H1 (cell line): ENCODE measurements around the gene TARDBP. TPM values are rescaled to one million over a fixed set of nuclear protein-coding genes. Genes with fewer than 3 reads are reported as not detected.

ENCODE experiments used
- CTCF ChIA-PET: fragments of 300-600 bp; sonication (Branson Sonifier 250); formaldehyde crosslinking; loops from one replicate; lab custom pipeline; 2021; ENCODE audit not compliant: partially characterized antibody; lab: Charles Lee
- POLR2A ChIA-PET: fragments of 300-600 bp; sonication (Branson Sonifier 250); formaldehyde crosslinking; loops from one replicate; lab custom pipeline; 2021; ENCODE audit warnings: inconsistent platforms; ENCODE audit not compliant: partially characterized antibody; lab: Charles Lee
- DNase-seq, 2 experiments: peaks; one replicate each; pipeline versions ENCODE4 v3.0.0 to v3.0.0-alpha.2; 2010 to 2022; ENCODE audit warnings: low spot score in 2 of 2, low read depth in 1 of 2, mixed read lengths in 1 of 2
- FAIRE-seq: peaks from 2 replicates; lab custom pipeline; 2011; peaks lifted over from hg19 to GRCh38; lab: Jason Lieb, UNC
- H2AFZ ChIP-seq: 2 replicates; pipeline ENCODE4 v1.8.1; 2012; ENCODE audit warnings: low read length, inconsistent platforms
- H2AK5ac ChIP-seq: 2 replicates; pipeline ENCODE4 v1.6.1; 2013; ENCODE audit warnings: low read depth, low read length
- H2BK120ac ChIP-seq: replicated peaks from 2 replicates; pipeline ENCODE3; 2013; ENCODE audit warnings: low read depth, low read length, inconsistent platforms
- H2BK12ac ChIP-seq: 2 replicates; pipeline ENCODE4 v1.6.1; 2013; ENCODE audit warnings: low read depth, low read length
- H2BK15ac ChIP-seq: 2 replicates; pipeline ENCODE4 v1.6.1; 2013; ENCODE audit warnings: low read length
- H2BK20ac ChIP-seq: 2 replicates; pipeline ENCODE4 v1.6.1; 2013; ENCODE audit warnings: low read length
- H2BK5ac ChIP-seq: 2 replicates; pipeline ENCODE4 v1.6.1; 2013; ENCODE audit warnings: low read depth, low read length
- H3K14ac ChIP-seq: 2 replicates; pipeline ENCODE4 v1.6.1; 2013; ENCODE audit warnings: inconsistent platforms; ENCODE audit not compliant: insufficient read length
- H3K18ac ChIP-seq: 2 replicates; pipeline ENCODE4 v1.6.1; 2013; ENCODE audit warnings: low read length; ENCODE audit errors: extremely low read depth
- H3K23ac ChIP-seq: 2 replicates; pipeline ENCODE4 v1.6.1; 2013; ENCODE audit warnings: inconsistent platforms; ENCODE audit not compliant: insufficient read length
- H3K23me2 ChIP-seq: 2 replicates; pipeline ENCODE4 v1.6.1; 2013; ENCODE audit warnings: low read depth, low read length
- H3K27ac ChIP-seq: 2 replicates; pipeline ENCODE4 v1.6.1; 2011; ENCODE audit warnings: low read depth, low read length, inconsistent platforms
- H3K27me3 ChIP-seq, 4 experiments: replicated peaks in 1 of 4; 1 replicate in 1 of 4; 2 replicates in 3 of 4; pipeline versions ENCODE4 v1.6.1 to v1.8.1; 2011 to 2013; ENCODE audit warnings: low read length in 3 of 4, mild to moderate bottlenecking in 3 of 4, inconsistent platforms in 2 of 4, mixed read lengths in 2 of 4, moderate library complexity in 1 of 4; ENCODE audit not compliant: control insufficient read depth in 3 of 4, insufficient read depth in 3 of 4; ENCODE audit errors: extremely low read depth in 1 of 4
- H3K36me3 ChIP-seq, 4 experiments: 2 replicates each; pipeline versions ENCODE4 v1.6.1 to v1.8.1; 2011 to 2013; ENCODE audit warnings: mild to moderate bottlenecking in 4 of 4, low read length in 3 of 4, moderate library complexity in 2 of 4, control low read depth in 1 of 4, inconsistent platforms in 1 of 4; ENCODE audit not compliant: insufficient read depth in 4 of 4, control insufficient read depth in 2 of 4
- H3K4ac ChIP-seq: replicated peaks from 2 replicates; pipeline ENCODE3; 2013; ENCODE audit warnings: low read length, low read depth, mixed read lengths, inconsistent platforms; ENCODE audit not compliant: insufficient read length
- H3K4me1 ChIP-seq, 4 experiments: replicated peaks in 1 of 4; 1 replicate in 1 of 4; 2 replicates in 3 of 4; pipeline versions ENCODE4 v1.6.1 to v1.8.1; 2011 to 2013; ENCODE audit warnings: low read length in 3 of 4, inconsistent platforms in 2 of 4, mixed read lengths in 1 of 4; ENCODE audit not compliant: insufficient read depth in 4 of 4, control insufficient read depth in 3 of 4
- H3K4me2 ChIP-seq, 2 experiments: 2 replicates each; pipeline versions ENCODE4 v1.6.1 to v1.8.1; 2011 to 2013; ENCODE audit warnings: low read depth in 2 of 2, low read length in 2 of 2, control low read depth in 1 of 2, inconsistent platforms in 1 of 2, mild to moderate bottlenecking in 1 of 2; ENCODE audit not compliant: insufficient read depth in 1 of 2
- H3K4me3 ChIP-seq, 4 experiments: fragments of 200-600, 300-600 bp in 1 of 4; sonication (generic), shearing (Covaris generic), sonication (Bioruptor Twin) in 1 of 4; 2 replicates each; pipeline versions ENCODE4 v1.5.1 to v1.8.1; 2011 to 2016; ENCODE audit warnings: low read length in 4 of 4, low read depth in 3 of 4, control low read depth in 2 of 4, inconsistent platforms in 2 of 4, mild to moderate bottlenecking in 2 of 4, mixed read lengths in 1 of 4, moderate library complexity in 1 of 4; ENCODE audit not compliant: insufficient read depth in 2 of 4; ENCODE audit errors: extremely low read depth in 1 of 4
- H3K56ac ChIP-seq: replicated peaks from 2 replicates; pipeline ENCODE3; 2013; ENCODE audit warnings: low read depth, mild to moderate bottlenecking, mixed read lengths, low read length, inconsistent platforms; ENCODE audit not compliant: insufficient read length
- H3K79me1 ChIP-seq: 2 replicates; pipeline ENCODE4 v1.6.1; 2013; ENCODE audit warnings: low read depth, low read length, control low read depth
- H3K79me2 ChIP-seq, 2 experiments: 2 replicates each; pipeline versions ENCODE4 v1.6.1 to v1.8.1; 2012 to 2013; ENCODE audit warnings: low read length in 2 of 2, mild to moderate bottlenecking in 2 of 2, inconsistent platforms in 1 of 2; ENCODE audit not compliant: insufficient read depth in 2 of 2, control insufficient read depth in 1 of 2
- H3K9ac ChIP-seq, 4 experiments: replicated peaks in 1 of 4; 1 replicate in 1 of 4; 2 replicates in 3 of 4; pipeline versions ENCODE4 v1.6.1 to v1.8.1; 2011 to 2013; ENCODE audit warnings: low read depth in 3 of 4, low read length in 3 of 4, control low read depth in 2 of 4, mild to moderate bottlenecking in 2 of 4, moderate library complexity in 2 of 4, inconsistent platforms in 1 of 4; ENCODE audit errors: extremely low read depth in 1 of 4
- H3K9me3 ChIP-seq, 2 experiments: 2 replicates each; pipeline versions ENCODE4 v1.6.1 to v1.8.1; 2012 to 2013; ENCODE audit warnings: mild to moderate bottlenecking in 2 of 2, moderate library complexity in 2 of 2, control low read depth in 1 of 2, inconsistent platforms in 1 of 2, low read depth in 1 of 2, low read length in 1 of 2, mixed read lengths in 1 of 2; ENCODE audit not compliant: insufficient read depth in 2 of 2
- H4K20me1 ChIP-seq, 2 experiments: replicated peaks in 1 of 2; 2 replicates each; pipeline versions ENCODE3 to v1.8.1; 2011 to 2013; ENCODE audit warnings: inconsistent platforms in 2 of 2, low read length in 2 of 2, mild to moderate bottlenecking in 1 of 2; ENCODE audit not compliant: insufficient read depth in 2 of 2, control insufficient read depth in 1 of 2
- H4K5ac ChIP-seq: 2 replicates; pipeline ENCODE4 v1.6.1; 2013; ENCODE audit warnings: low read length, low read depth, mixed read lengths, inconsistent platforms; ENCODE audit not compliant: insufficient read length
- H4K8ac ChIP-seq: 2 replicates; pipeline ENCODE4 v1.8.0; 2013; ENCODE audit warnings: mild to moderate bottlenecking, moderate library complexity, low read length, inconsistent platforms; ENCODE audit not compliant: insufficient read depth; ENCODE audit errors: extremely low read depth
- H4K91ac ChIP-seq: replicated peaks from 2 replicates; pipeline ENCODE3; 2013; ENCODE audit warnings: low read length, mixed read lengths, inconsistent platforms; ENCODE audit not compliant: insufficient read length
- ASH2L ChIP-seq: fragments of 200-600, 300-600 bp; sonication (generic); IDR thresholded peaks from one replicate; pipeline ENCODE4 v1.7.1; 2017; ENCODE audit warnings: low read length
- CREB1 ChIP-seq: IDR thresholded peaks from 2 replicates; pipeline ENCODE4 v1.6.1; 2012; ENCODE audit warnings: inconsistent platforms
- CTBP2 ChIP-seq: IDR thresholded peaks from 2 replicates; pipeline ENCODE4 v1.7.0; 2011; ENCODE audit warnings: borderline replicate concordance, mild to moderate bottlenecking, moderate library complexity, mixed read lengths, low read length; ENCODE audit not compliant: insufficient read depth, insufficient read length
- CTCF ChIP-seq, 3 experiments: IDR thresholded peaks; 1 replicate in 2 of 3; 2 replicates in 1 of 3; pipeline versions ENCODE4 v1.5.1 to v1.6.1; 2011; ENCODE audit warnings: low read length in 3 of 3, mild to moderate bottlenecking in 3 of 3, inconsistent platforms in 2 of 3, low read depth in 1 of 3, moderate library complexity in 1 of 3; ENCODE audit not compliant: insufficient read depth in 1 of 3; ENCODE audit errors: control extremely low read depth in 1 of 3
- EP300 ChIP-seq, 2 experiments: IDR thresholded peaks; 1 replicate in 1 of 2; 2 replicates in 1 of 2; pipeline ENCODE4 v1.6.1; 2011 to 2012; ENCODE audit warnings: low read depth in 2 of 2, low read length in 2 of 2, mild to moderate bottlenecking in 2 of 2, borderline replicate concordance in 1 of 2, inconsistent platforms in 1 of 2, moderate library complexity in 1 of 2
- JUN ChIP-seq: IDR thresholded peaks from 2 replicates; pipeline ENCODE4 v1.6.1; 2011; ENCODE audit warnings: low read depth, mild to moderate bottlenecking, improper control_type of control experiment, low read length
- PHF8 ChIP-seq: fragments of 200-600 bp; sonication (generic); conservative IDR thresholded peaks from 2 replicates; pipeline ENCODE4 v1.7.1; 2012; ENCODE audit warnings: low read depth, mild to moderate bottlenecking, inconsistent platforms, low read length, moderate library complexity
- TAF1 ChIP-seq: IDR thresholded peaks from 2 replicates; pipeline ENCODE4 v1.6.1; 2011; ENCODE audit warnings: mild to moderate bottlenecking, low read depth, low read length
- TBP ChIP-seq: IDR thresholded peaks from 2 replicates; pipeline ENCODE4 v1.6.1; 2011; ENCODE audit warnings: low read depth, low read length, improper control_type of control experiment
- WGBS, 2 experiments: shearing (Covaris generic) in 1 of 2; methylation state at CpG; one replicate each; pipeline versions ENCODE4 v1.1.6 to v1.1.7; 2013 to 2015; ENCODE audit warnings: low lambda C conversion rate in 2 of 2, mixed read lengths in 2 of 2, inconsistent platforms in 1 of 2, low coverage in 1 of 2, missing lambda C conversion rate in 1 of 2; ENCODE audit not compliant: insufficient replicate concordance in 2 of 2, insufficient coverage in 1 of 2, insufficient read length in 1 of 2; ENCODE audit errors: extremely low coverage in 1 of 2, missing lambda C conversion rate in 1 of 2; 5-methylcytosine and 5-hydroxymethylcytosine counted together
- polyA plus RNA-seq, 7 experiments: library from polyadenylated mRNA; depleted of rRNA in 3 of 7; stranded (reverse) in 5 of 7; unstranded in 2 of 7; fragments of >200 nt in 5 of 7; fragments of 200-250 nt in 2 of 7; gene quantifications; 1 replicate in 5 of 7; 2 replicates in 1 of 7; 4 replicates in 1 of 7; pipeline versions ENCODE4 v1.2.1 to v1.2.3, GENCODE V29; 2011 to 2013; ENCODE audit warnings: missing spikeins in 2 of 7, mixed read lengths in 2 of 7
- total RNA-seq: library from RNA; stranded (reverse); fragmentation: NEBNext Ultra II Directional; extraction: Animal tissue kit (Norgen Biotek cat#: 25700); gene quantifications from 2 replicates; pipeline ENCODE4 v1.2.1, GENCODE V29; 2021

TARDBP gene
- total and polyA plus RNA-seq, 2 of the 8 experiments (the other 6 are each of a cell fraction or from before 2014, with no cell fraction given), result 144 to 240 TPM

GRCh38 chr1:11061652-11062365 lies 49.4 kb downstream of the TARDBP start:
- no peak overlapping the region for H3K56ac ChIP-seq
- H3K23ac ChIP-seq, result no peak overlapping the region
- H2BK5ac ChIP-seq, result no peak overlapping the region; the same call in 1 of the 2 replicates
- no peak overlapping the region for H2BK120ac ChIP-seq
- no peaks in the 10 kb centered on the region; a peak in 1 of 7 replicates for H3K27me3 ChIP-seq
- no peak overlapping the region; a peak in 2 of 7 replicates for H3K9ac ChIP-seq
- H4K20me1 ChIP-seq, result peaks cover 0 to 5% of the 10 kb centered on the region in 2 experiments
- H2BK20ac ChIP-seq, result no peak overlapping the region
- H3K4me3 ChIP-seq, result no peak overlapping the region
- peaks cover 14% of the 10 kb centered on the region for H3K23me2 ChIP-seq
- no peak overlapping the region for H3K27ac ChIP-seq
- H3K4me1 ChIP-seq, result peaks cover 0 to 12% (median 3%) of the 10 kb centered on the region in 4 experiments; a peak in 4 of 7 replicates
- H3K36me3 ChIP-seq, result peaks cover 6 to 31% (median 17%) of the 10 kb centered on the region in 4 experiments; a peak in 6 of 8 replicates
- H3K14ac ChIP-seq, result no peak overlapping the region
- H3K4me2 ChIP-seq, result no peak overlapping the region; a peak in 1 of 4 replicates
- no peak for FAIRE-seq
- H2AFZ ChIP-seq, result no peak overlapping the region
- no peak overlapping the region for H3K4ac ChIP-seq
- 93% methylated on average over 5 of the region's 5 CpGs; no CpG with 5 or more reads in 1 of the 2 experiments for WGBS, 2 experiments
- no peak overlapping the region for H4K5ac ChIP-seq
- POLR2A ChIA-PET, result interaction anchor here (0.6 to 6.5 kb wide), 7 partner anchors 9 to 121 kb away, joined by 3 to 44 read pairs (median 4); no protein-coding TSS in a partner anchor
- H3K18ac ChIP-seq, result no peak overlapping the region
- CTCF ChIA-PET, result interaction anchor here (0.6 to 8.6 kb wide), 12 partner anchors 8 to 1772 kb away, joined by 3 to 115 read pairs (median 4); no protein-coding TSS in a partner anchor
- peaks cover 0 to 16% of the 10 kb centered on the region in 2 experiments; a peak in 2 of 4 replicates for H3K79me2 ChIP-seq
- H4K8ac ChIP-seq, result no peak overlapping the region
- H2AK5ac ChIP-seq, result no peak overlapping the region; the same call in 1 of the 2 replicates
- H3K9me3 ChIP-seq, result no peaks in the 10 kb centered on the region
- H4K91ac ChIP-seq, result peak overlapping the region; percentile 20
- peaks cover 9% of the 10 kb centered on the region for H3K79me1 ChIP-seq
- no peak for DNase-seq
- no peak overlapping the region for H2BK15ac ChIP-seq
- no peak overlapping the region for H2BK12ac ChIP-seq
- TF ChIP-seq JUN (no peak), TAF1 (no peak), CTBP2 (no peak), EP300 (IDR thresholded peaks at IDR 0.05; ENCODE audit: borderline replicate concordance in 1 of 2, low read depth in 2 of 2, low read length in 2 of 2) (no peak), TBP (no peak), CREB1 (no peak), PHF8 (no peak), ASH2L (no peak), CTCF (IDR thresholded peaks at IDR 0.05; ENCODE audit: control extremely low read depth in 1 of 3, insufficient read depth in 1 of 3, low read depth in 1 of 3, low read length in 3 of 3) (no peak)
